ENCODE measurements around the gene TET1. TPM values are rescaled to one million over a fixed set of nuclear protein-coding genes. Genes with fewer than 3 reads are reported as not detected.

The TET1 gene
- polyA plus RNA-seq, 2 of the 4 experiments (the other 2 are of a cell fraction), result 0.45 to 1.8 TPM

GRCh38 chr10:68536973-68537372, 23.2 kb upstream of the TET1 start:
- 82% methylated on average over 9 of the region's 9 CpGs for WGBS (ENCODE audit: missing lambda C conversion rate)
- Histone ChIP-seq H3K9me3 (no peaks in the 10 kb centered on the region), H3K4me3 (no peak overlapping the region), H3K27ac (no peak overlapping the region), H3K4me2 (no peak overlapping the region), H3K4me1 (peaks cover 8% of the 10 kb centered on the region; the same call in 2 of the 3 replicates)
- TF ChIP-seq ESRRA (IDR thresholded peaks at IDR 0.05; ENCODE audit: borderline replicate concordance, low read length) (no peak), USF2 (IDR thresholded peaks at IDR 0.05) (no peak), KDM1A (IDR thresholded peaks at IDR 0.05; ENCODE audit: low read depth) (no peak), MAZ (IDR thresholded peaks at IDR 0.05; ENCODE audit: borderline replicate concordance, low read depth, low read length) (no peak), CEBPB (IDR thresholded peaks at IDR 0.05) (no peak), TFCP2L1 (CRISPR knock-in tag; IDR thresholded peaks at IDR 0.05) (no peak), FOSB (CRISPR knock-in tag; IDR thresholded peaks at IDR 0.05) (no peak), RFX5 (IDR thresholded peaks at IDR 0.05) (no peak), SMC3 (IDR thresholded peaks at IDR 0.05) (no peak), ZSCAN20 (CRISPR knock-in tag; IDR thresholded peaks at IDR 0.05) (no peak), JUN (IDR thresholded peaks at IDR 0.05) (no peak), HOXA7 (CRISPR knock-in tag; IDR thresholded peaks at IDR 0.05) (no peak), RAD21 (conservative IDR thresholded peaks at IDR 0.05 in 1 of 2, IDR thresholded peaks at IDR 0.05 in 1 of 2) (no peak), NPAS2 (CRISPR knock-in tag; IDR thresholded peaks at IDR 0.05; ENCODE audit: borderline replicate concordance) (no peak)
- TF ChIP-seq, protein P1, sequence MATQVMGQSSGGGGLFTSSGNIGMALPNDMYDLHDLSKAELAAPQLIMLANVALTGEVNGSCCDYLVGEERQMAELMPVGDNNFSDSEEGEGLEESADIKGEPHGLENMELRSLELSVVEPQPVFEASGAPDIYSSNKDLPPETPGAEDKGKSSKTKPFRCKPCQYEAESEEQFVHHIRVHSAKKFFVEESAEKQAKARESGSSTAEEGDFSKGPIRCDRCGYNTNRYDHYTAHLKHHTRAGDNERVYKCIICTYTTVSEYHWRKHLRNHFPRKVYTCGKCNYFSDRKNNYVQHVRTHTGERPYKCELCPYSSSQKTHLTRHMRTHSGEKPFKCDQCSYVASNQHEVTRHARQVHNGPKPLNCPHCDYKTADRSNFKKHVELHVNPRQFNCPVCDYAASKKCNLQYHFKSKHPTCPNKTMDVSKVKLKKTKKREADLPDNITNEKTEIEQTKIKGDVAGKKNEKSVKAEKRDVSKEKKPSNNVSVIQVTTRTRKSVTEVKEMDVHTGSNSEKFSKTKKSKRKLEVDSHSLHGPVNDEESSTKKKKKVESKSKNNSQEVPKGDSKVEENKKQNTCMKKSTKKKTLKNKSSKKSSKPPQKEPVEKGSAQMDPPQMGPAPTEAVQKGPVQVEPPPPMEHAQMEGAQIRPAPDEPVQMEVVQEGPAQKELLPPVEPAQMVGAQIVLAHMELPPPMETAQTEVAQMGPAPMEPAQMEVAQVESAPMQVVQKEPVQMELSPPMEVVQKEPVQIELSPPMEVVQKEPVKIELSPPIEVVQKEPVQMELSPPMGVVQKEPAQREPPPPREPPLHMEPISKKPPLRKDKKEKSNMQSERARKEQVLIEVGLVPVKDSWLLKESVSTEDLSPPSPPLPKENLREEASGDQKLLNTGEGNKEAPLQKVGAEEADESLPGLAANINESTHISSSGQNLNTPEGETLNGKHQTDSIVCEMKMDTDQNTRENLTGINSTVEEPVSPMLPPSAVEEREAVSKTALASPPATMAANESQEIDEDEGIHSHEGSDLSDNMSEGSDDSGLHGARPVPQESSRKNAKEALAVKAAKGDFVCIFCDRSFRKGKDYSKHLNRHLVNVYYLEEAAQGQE (IDR thresholded peaks at IDR 0.05), result no peak
- TF ChIP-seq, protein P2, sequence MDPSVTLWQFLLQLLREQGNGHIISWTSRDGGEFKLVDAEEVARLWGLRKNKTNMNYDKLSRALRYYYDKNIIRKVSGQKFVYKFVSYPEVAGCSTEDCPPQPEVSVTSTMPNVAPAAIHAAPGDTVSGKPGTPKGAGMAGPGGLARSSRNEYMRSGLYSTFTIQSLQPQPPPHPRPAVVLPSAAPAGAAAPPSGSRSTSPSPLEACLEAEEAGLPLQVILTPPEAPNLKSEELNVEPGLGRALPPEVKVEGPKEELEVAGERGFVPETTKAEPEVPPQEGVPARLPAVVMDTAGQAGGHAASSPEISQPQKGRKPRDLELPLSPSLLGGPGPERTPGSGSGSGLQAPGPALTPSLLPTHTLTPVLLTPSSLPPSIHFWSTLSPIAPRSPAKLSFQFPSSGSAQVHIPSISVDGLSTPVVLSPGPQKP (IDR thresholded peaks at IDR 0.05; ENCODE audit: low read depth, low read length), result no peak
- DNase-seq (ENCODE audit: low read depth in 1 of 2, low spot score in 1 of 2), result no peak
- ChIA-PET POLR2A (no interaction called here), CTCF (interaction anchor here (0.7 to 1.5 kb wide), 2 partner anchors 14 to 36 kb away, joined by 3 to 5 read pairs; no protein-coding TSS in a partner anchor)
- FAIRE-seq, result no peak
- no peak for ATAC-seq

- WGBS (ENCODE audit: missing lambda C conversion rate), result 88% methylated on average over 6 of the region's 6 CpGs
- ATAC-seq (no peak), FAIRE-seq (no peak), DNase-seq (ENCODE audit: low read depth in 1 of 2, low spot score in 1 of 2) (no peak)
- H3K4me3 ChIP-seq, result no peak overlapping the region
- H3K4me2 ChIP-seq, result no peak overlapping the region
- no peaks in the 10 kb centered on the region for H3K9me3 ChIP-seq
- ChIA-PET POLR2A (no interaction called here), CTCF (interaction anchor here (1.5 kb wide), 1 partner anchor 13 kb away, joined by 5 read pairs; no protein-coding TSS in a partner anchor)
- H3K27ac ChIP-seq, result no peak overlapping the region
- no peak for TF ChIP-seq HES2 (IDR thresholded peaks at IDR 0.05)
- TF ChIP-seq CHD2 (IDR thresholded peaks at IDR 0.05; ENCODE audit: low read length, partially characterized antibody), result no peak
- TF ChIP-seq HOXB13 (CRISPR knock-in tag; IDR thresholded peaks at IDR 0.05; ENCODE audit: low read depth), result no peak
- no peak for TF ChIP-seq KDM1A (IDR thresholded peaks at IDR 0.05; ENCODE audit: low read depth)
- TF ChIP-seq HEYL (CRISPR knock-in tag; IDR thresholded peaks at IDR 0.05), result no peak
- no peak for TF ChIP-seq EHMT2 (IDR thresholded peaks at IDR 0.05; ENCODE audit: low read depth)
- TF ChIP-seq POLR2A (IDR thresholded peaks at IDR 0.05; ENCODE audit: low read length), result no peak
- no peak for TF ChIP-seq NPAS2 (CRISPR knock-in tag; IDR thresholded peaks at IDR 0.05; ENCODE audit: borderline replicate concordance)
- no peak for TF ChIP-seq MAFK (IDR thresholded peaks at IDR 0.05; ENCODE audit: partially characterized antibody)
- no peak for TF ChIP-seq BCL3 (IDR thresholded peaks at IDR 0.05)
- TF ChIP-seq RARB (CRISPR knock-in tag; IDR thresholded peaks at IDR 0.05), result no peak
- TF ChIP-seq CEBPB (IDR thresholded peaks at IDR 0.05), result no peak
- TF ChIP-seq RNF2 (IDR thresholded peaks at IDR 0.05; ENCODE audit: borderline replicate concordance, low read depth), result no peak
- peaks cover 16% of the 10 kb centered on the region for H3K4me1 ChIP-seq
Measured at GRCh38 chr10:68537796-68538195, 22.3 kb upstream of the TET1 start.

All from A549 (cell line).